Activated B cell treated with CpG ODN at 0.5 μM for 24 hours (primary cell): ENCODE results near the gene STEEP1. TPM values are rescaled to one million over a fixed set of nuclear protein-coding genes. Genes with fewer than 3 reads are reported as not detected.
"Not testable (repeated sequence)": the region's sequence is repeated elsewhere in the genome, so short reads cannot be mapped to it uniquely, and the experiment has no call there.

Source experiments
- ATAC-seq: fragments of 200-7000 bp; cut with Tn5 transposase; one replicate; pipeline ENCODE4 v1.10.0; 2021; ENCODE audit warnings: low read depth, mild to moderate bottlenecking, moderate library complexity
- CTCF ChIA-PET: fragments of 350-600 bp; sonication (Branson Sonifier 250); formaldehyde crosslinking; loops from one replicate; lab custom pipeline; 2021; ENCODE audit warnings: antibody characterized with exemption; lab: Charles Lee
- POLR2A ChIA-PET: fragments of 350-600 bp; sonication (Branson Sonifier 250); formaldehyde crosslinking; loops from one replicate; lab custom pipeline; 2021; ENCODE audit warnings: antibody characterized with exemption; lab: Charles Lee
- DNase-seq: peaks from one replicate; pipeline ENCODE4 v3.0.0; 2022
- H3K27ac Mint-ChIP-seq: one replicate; pipeline ENCODE4 v1.8.0; 2020; ENCODE audit warnings: mixed read lengths
- H3K27me3 Mint-ChIP-seq: one replicate; pipeline ENCODE4 v1.8.0; 2021; ENCODE audit warnings: mixed read lengths
- H3K36me3 Mint-ChIP-seq: one replicate; pipeline ENCODE4 v1.8.0; 2021; ENCODE audit warnings: low read depth, mixed read lengths
- H3K4me1 Mint-ChIP-seq: one replicate; pipeline ENCODE4 v1.8.0; 2021; ENCODE audit warnings: mixed read lengths
- H3K4me3 Mint-ChIP-seq: one replicate; pipeline ENCODE4 v1.8.0; 2020; ENCODE audit warnings: mild to moderate bottlenecking, mixed read lengths
- H3K9me3 Mint-ChIP-seq: one replicate; pipeline ENCODE4 v1.8.0; 2020; ENCODE audit warnings: mixed read lengths
- CTCF ChIP-seq: fragments of 200-600 bp; IDR thresholded peaks from one replicate; pipeline ENCODE4 v1.8.0; 2022; ENCODE audit warnings: antibody characterized with exemption, mild to moderate bottlenecking
- intact Hi-C: fragments of 100-400 bp; cut with micrococcal nuclease; formaldehyde crosslinking; loops from one replicate; pipeline ENCODE4 v1.15.1; 2024
- total RNA-seq: library from RNA; stranded (reverse); gene quantifications from 2 replicates; pipeline ENCODE4 v1.2.3, GENCODE V29; 2022

The STEEP1 gene
- total RNA-seq, 1 donor from 2014 or later: 32.0 TPM

DNA sequence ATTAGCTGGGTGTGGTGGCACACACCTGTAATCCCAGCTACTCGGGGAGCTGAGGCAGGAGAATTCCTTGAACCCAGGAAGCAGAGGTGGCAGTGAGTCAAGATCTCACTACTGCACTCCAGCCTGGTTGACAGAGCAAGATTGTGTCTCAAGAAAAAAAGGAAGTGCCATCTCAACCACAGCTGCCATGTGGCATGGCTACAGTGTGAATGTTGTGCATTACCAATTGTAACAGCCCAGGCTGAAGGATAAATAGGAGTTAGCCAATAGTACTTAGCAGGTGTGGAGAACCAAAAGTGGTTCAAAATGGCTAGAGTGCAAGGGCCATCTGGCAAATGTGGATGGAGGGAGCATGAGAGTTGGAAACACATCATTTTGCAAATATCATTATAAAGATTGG, 68.0 kb downstream of the STEEP1 start:
- POLR2A ChIA-PET: interaction anchor here (0.5 kb wide), 1 partner anchor 13 kb away, joined by 3 read pairs; no protein-coding TSS in a partner anchor
- no peak for DNase-seq
- intact Hi-C loops: no loop called here

GRCh38 chrX:119495734-119496726, 69.2 kb downstream of the STEEP1 start:
- POLR2A ChIA-PET: no interaction called here
- H3K27me3 Mint-ChIP-seq: no peaks in the 10 kb centered on the region
- peaks cover 23% of the 10 kb centered on the region for H3K4me1 Mint-ChIP-seq
- no peaks in the 10 kb centered on the region for H3K36me3 Mint-ChIP-seq
- DNase-seq (no peak), ATAC-seq (no peak)
- peak overlapping the region; percentile 20 for H3K27ac Mint-ChIP-seq
- TF ChIP-seq CTCF: no peak
- intact Hi-C loops: no loop called here
- CTCF ChIA-PET: interaction anchor here (1.2 kb wide), 1 partner anchor 13 kb away, joined by 6 read pairs; no protein-coding TSS in a partner anchor
- H3K4me3 Mint-ChIP-seq: no peak overlapping the region
- H3K9me3 Mint-ChIP-seq: no peaks in the 10 kb centered on the region

More for the DNA sequence above, 68.0 kb downstream of the STEEP1 start:
- no peak for TF ChIP-seq CTCF
- no peaks in the 10 kb centered on the region for H3K36me3 Mint-ChIP-seq
- H3K4me3 Mint-ChIP-seq: no peak overlapping the region
- no peaks in the 10 kb centered on the region for H3K9me3 Mint-ChIP-seq
- peak; percentile 41 for ATAC-seq
- peaks cover 24% of the 10 kb centered on the region for H3K4me1 Mint-ChIP-seq
- H3K27ac Mint-ChIP-seq: no peak overlapping the region
- no peaks in the 10 kb centered on the region for H3K27me3 Mint-ChIP-seq
- CTCF ChIA-PET: interaction anchor here (1.2 kb wide), 1 partner anchor 14 kb away, joined by 6 read pairs; no protein-coding TSS in a partner anchor

- H3K36me3 Mint-ChIP-seq, H3K27me3 Mint-ChIP-seq, intact Hi-C loops, H3K27ac Mint-ChIP-seq, H3K9me3 Mint-ChIP-seq, ATAC-seq, DNase-seq, H3K4me3 Mint-ChIP-seq, CTCF ChIA-PET: not testable (repeated sequence)
- POLR2A ChIA-PET: interaction anchor here (0.6 kb wide), 1 partner anchor 18 kb away, joined by 8 read pairs; no protein-coding TSS in a partner anchor
- peaks cover 17% of the 10 kb centered on the region for H3K4me1 Mint-ChIP-seq
Observed at GRCh38 chrX:119493851-119494495, 71.2 kb downstream of the STEEP1 start.

DNA sequence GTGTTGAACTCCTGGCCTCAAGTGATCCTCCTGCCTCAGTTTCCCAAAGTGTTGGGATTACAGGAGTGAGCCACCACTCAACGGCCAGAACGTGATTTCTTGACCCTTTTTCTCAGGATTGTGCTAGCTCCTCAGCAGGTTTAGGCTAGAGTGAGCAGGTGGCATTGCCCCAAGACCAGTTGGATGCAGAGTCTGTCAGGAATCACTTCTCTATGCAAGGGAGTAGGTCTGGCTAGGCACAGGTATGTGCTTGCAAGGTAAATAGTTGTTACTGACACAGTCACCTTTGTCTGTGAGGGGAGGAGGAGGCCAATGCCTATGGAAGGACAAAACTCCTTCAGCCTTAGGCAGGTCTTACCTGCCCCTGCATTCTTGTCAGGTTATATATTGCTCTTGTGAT, 72.7 kb downstream of the STEEP1 start:
- CTCF ChIA-PET: interaction anchor here (1.6 kb wide), 1 partner anchor 10 kb away, joined by 4 read pairs; no protein-coding TSS in a partner anchor

More for the DNA sequence above, 72.7 kb downstream of the STEEP1 start:
- ATAC-seq (no peak), DNase-seq (no peak)
- H3K4me1 Mint-ChIP-seq: peaks cover 18% of the 10 kb centered on the region
- H3K27me3 Mint-ChIP-seq: no peaks in the 10 kb centered on the region
- no peaks in the 10 kb centered on the region for H3K36me3 Mint-ChIP-seq
- no peak overlapping the region for H3K27ac Mint-ChIP-seq
- intact Hi-C loops: no loop called here
- no peaks in the 10 kb centered on the region for H3K9me3 Mint-ChIP-seq
- POLR2A ChIA-PET: no interaction called here
- no peak overlapping the region for H3K4me3 Mint-ChIP-seq
- TF ChIP-seq CTCF: no peak
